Kidney glomerular epithelial cell (primary cell): ENCODE measurements around the gene SUPT6H.
A peak's percentile ranks its signal among the peaks of the same experiment; 100 is the strongest.

Experiments used
- DNase-seq: peaks from one replicate; lab custom pipeline; 2025; lab: John Stamatoyannopoulos, UW

Gene SUPT6H

GRCh38 chr17:28661635-28662526 lies at the start of gene SUPT6H, which contains the start of gene SDF2:
TSS of gene SUPT6H (plus strand) at chr17:28662205. CDS start at chr17:28673402, 11,197 bp downstream.
TSS of gene SDF2 (minus strand) at chr17:28661906. CDS start at chr17:28661876, 30 bp downstream.
- peak; percentile 92 for DNase-seq

GRCh38 chr17:28612531-28612930 lies 49.5 kb upstream of the SUPT6H start:
- no peak for DNase-seq

DNA sequence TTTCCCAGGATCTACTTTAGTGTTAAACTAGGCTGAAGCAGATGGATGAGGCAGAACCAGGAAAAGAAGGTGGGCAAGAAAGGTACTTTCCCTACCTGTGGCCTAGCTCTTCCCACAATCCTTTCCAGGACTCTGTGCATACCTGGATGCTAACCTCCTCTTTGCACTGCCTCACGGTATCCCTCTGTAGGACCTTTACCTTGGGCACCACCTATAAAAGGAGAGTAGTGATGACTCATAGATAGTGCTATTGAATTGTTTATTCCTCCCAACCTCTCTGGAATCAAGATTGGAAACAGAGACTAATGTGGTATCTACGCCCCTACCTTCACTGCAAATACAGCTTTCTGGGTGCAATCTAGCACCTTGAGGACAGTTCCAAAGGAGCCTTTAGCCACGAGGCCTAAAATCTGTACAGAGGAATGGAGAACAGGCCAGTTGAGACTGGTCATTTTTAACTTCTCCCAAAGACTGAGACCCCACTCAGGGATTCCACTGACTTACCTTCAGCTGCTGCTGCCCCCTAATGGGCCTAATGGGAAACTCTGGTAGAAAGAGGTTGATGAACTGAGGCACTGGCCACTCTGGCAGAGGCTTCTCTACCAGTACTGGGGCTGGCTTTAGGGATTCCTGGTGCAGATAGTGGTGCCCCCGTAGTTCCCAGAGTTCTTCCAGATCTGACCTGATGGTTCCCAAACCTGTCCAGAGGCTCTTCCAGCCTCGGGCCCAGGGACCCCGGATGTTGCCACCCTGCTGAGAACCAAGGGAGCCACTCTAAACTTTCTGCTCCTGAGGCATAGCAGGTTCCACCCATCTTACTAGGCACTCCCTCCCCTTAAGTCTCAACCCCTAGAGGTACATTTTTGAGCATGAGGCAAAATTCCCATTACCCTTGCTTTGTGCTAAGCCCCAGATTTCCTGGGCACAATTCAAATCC lies 48.8 kb upstream of the SUPT6H start:
- peak; percentile 7 for DNase-seq

DNA sequence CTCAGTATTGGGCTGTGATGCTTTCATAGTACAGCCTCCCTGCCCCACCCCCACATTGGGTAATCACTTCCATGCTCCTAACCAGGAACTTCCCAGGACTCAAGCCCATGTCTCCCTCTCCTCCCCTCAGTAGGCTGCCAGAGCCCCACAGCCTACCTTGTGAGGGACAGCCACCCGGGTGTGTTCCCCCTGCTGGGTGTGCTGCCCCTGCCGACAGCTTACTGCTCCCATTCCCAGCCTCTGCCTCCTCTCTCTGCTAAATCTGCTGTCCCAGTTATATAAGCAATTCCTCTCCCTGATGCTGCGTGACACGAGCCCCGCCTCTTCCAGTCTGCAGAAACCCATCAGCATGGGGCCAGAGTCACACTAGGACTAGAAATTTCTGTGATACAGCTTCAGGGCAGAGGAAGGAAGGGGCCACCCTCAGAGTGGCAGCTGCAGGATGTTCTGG lies 48.0 kb upstream of the SUPT6H start, which contains the start of gene RSKR:
Gene RSKR, minus strand, starts transcription at position 255 of the 451 bp plus-strand sequence. Its CDS starts 24 bp downstream, at position 231.
- DNase-seq = no peak

DNA sequence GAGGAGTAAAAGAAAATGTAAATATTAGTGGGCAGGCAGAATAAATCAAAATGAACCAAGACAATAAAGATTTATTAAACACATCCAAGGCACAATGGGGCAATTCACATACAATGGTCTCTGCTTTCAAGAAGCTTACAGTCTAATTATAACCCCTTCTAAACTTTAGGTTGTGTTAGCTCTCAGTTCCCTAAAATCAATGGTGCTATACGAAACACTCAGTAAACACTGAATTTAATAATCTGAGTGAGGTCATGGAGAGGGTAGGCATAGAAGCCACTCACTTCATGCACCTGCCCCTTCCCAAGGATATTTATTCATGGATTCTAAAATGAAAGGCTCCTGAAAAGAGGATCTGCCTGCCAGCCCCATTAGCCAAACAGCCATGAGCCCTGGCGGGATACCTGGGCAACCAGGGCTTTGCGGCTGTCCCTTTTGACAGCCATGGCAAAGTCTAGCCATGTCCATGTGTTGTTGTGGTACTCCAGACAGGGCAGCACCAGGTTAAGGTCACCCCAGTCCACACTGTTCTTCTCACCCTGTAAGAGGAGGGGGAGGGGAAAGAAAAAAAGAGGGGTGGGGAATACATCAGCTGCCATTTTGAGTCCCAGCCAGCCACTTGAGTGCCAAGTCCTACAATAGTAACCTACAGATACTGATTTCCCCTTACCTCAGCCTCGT lies 46.6 kb upstream of the SUPT6H start:
- no peak for DNase-seq

DNA sequence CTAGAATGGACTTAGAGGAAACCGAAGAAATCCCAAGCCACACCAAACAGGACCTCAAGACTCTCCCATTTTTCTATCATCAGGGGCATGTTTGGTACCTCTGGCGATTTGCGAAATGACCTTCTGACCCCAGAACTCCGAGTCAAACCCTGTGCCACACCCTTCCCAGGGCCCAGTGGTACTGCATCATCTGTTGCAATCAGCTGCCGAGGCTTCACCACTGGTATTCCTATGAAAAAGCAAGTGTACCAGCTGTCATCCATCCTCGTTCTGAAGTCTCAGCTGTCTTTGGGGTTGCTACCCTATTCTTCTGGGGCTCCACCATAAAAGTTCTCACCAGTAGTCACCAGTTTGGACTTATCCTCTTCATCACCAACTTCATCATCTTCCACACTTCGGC lies 45.7 kb upstream of the SUPT6H start:
- no peak for DNase-seq

GRCh38 chr17:28618464-28618863 lies 43.5 kb upstream of the SUPT6H start:
- no peak for DNase-seq

DNA sequence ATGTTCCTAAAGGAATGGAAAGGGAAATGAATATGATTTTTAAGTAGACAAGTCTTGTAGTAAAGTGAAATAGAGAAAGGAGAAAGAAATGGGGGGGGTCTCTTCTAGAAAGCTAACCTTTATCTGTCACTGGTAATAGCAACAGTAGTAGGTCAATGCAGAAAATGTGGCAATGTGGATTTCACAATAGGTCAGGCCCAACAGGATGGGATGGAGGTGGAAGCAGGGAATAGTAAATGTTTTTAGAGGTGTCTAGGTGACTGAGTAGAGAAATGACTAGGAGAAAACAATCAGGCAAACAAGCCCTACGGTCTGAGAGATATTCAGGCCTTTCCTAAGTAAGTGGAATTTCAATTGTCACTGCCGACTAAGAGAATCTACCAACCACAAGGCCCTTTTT lies 42.0 kb upstream of the SUPT6H start:
- DNase-seq = no peak

DNA sequence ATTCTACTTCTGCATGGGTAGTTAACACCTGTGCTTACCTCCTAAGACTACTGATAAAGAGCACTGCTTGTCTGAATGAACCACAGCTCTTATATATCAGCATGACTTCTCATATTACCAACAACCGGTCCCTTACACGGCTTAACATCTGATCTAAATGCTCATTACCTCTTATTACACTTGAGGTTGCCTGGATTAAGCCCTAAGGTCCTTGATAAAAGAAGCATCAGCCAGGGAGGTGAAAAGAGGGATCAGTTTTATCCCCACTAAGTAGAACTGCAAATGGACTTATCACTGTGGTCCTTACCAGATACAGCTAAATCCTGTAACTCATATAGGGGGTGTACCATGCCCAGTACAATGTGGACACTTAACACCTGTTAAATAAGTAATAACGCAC lies 39.8 kb upstream of the SUPT6H start:
- DNase-seq = no peak

- DNase-seq = no peak
Observed at GRCh38 chr17:28623696-28624095, 38.3 kb upstream of the SUPT6H start.

GRCh38 chr17:28624148-28624547 lies 37.9 kb upstream of the SUPT6H start:
- DNase-seq = no peak

- no peak for DNase-seq
Observed at GRCh38 chr17:28626818-28627217, 35.2 kb upstream of the SUPT6H start.

DNA sequence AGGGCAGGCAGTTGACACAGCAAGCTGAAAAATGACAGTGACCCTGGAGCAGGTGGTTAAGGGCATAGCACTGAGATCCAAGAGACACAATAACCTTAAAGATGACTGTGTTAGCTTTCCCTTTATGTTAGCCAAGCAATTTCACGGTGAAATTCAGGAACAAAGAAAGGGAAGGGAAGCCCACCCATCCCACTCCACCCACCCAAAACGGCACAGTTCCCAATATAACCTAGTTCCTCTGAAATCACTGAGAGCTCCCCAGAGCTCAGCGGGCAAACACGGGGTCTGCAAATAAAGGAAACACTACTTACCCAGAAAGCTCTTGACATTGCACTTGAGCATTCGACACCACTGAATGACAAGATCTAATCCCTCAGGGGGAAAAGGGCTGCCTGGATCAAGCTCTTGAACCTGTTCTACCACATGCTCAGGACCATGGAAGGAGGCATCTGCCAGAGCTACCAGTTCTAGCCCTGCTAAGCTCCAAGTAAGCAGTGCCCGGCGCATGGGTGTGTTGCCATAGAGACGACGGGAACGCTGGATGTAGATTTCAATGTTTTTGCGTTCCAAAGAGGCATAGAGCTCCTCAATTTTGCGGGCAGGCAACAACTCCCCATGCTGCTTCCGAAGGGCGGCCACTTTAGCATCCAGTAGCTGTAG lies 27.7 kb upstream of the SUPT6H start:
- no peak for DNase-seq

DNA sequence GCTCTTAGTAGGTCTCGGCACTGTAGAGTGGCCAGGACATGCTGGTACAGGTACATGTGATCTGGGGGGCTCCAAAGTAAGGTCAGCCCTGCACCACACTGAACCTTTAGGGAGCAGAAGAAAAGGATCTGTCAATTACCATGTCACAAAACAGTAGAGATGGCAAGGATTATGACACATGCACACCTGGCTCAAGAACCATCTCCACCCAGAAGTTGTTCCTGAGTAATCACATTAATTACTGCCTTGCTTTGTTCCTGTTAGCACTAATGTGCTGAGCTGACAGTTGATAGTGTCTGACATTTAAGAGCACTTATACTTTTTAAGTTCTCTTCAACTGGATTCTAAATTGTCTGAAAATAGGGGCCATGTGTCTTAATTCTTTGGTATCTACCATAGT lies 26.5 kb upstream of the SUPT6H start:
- DNase-seq = no peak

DNA sequence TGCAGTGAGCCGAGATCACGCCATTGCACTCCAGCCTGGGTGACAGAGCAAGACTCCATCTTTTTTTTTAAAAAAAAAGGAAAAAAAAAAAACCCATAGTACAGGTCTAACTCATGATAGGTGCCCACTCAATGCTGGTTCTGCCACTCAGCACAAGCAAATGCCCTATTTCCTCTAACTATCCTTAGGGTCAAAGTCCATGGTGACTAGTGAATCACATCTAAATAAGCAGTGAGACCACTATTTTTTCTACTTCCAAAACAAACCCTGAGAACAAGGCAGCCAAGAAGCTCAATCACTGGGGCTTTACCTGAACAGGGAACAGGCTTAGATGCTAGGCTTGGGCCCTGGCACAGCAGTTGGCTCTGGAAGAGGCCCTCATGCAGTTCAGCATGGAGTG lies 20.4 kb upstream of the SUPT6H start:
- DNase-seq = no peak

- DNase-seq = peak; percentile 43
Observed at GRCh38 chr17:28643983-28644786, 17.8 kb upstream of the SUPT6H start.

DNA sequence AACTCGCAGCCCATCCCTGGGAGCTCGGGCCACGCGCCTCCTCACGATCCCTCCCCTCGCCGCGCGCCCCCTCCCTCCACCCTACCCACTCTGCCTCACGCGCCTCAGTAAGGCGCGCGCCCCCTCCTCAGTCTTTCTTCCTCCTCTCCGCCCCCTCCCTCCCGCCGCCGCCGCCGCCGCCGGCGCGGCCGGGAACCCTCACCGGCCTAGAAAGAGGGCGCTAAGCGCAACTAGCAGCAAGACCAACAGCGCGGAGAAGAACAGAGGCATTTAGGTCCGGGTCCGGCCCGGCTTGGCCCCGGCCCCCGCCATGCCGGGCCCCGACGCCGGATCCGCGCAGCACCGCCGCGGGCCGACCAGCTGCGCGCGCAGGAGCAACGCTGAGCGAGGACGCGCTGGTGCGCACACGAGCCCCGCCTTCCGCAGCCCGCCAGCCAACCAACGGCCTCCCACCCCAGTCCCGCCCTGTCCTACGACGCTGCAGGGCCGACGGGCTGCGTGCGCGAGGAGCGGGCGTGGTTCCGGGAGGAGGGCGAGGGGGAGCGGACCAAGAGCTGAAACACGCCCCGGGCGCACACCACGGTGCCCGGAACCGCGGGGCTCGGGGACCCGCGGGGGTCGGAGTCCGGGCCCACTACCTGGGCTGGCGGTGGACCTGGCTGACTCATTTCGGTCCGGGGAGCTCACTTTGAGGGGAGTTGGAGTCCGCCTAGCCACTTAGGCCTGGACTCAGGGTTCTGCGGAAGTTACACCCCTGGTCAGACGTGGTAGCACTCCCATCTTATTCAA lies 17.0 kb upstream of the SUPT6H start, which contains the start of gene BLTP2:
Gene BLTP2, minus strand, starts transcription at position 372 of the 789 bp plus-strand sequence. Its CDS starts 102 bp downstream, at position 270.
- DNase-seq = peak; percentile 90

GRCh38 chr17:28645576-28645939 lies 16.4 kb upstream of the SUPT6H start:
- no peak for DNase-seq

DNA sequence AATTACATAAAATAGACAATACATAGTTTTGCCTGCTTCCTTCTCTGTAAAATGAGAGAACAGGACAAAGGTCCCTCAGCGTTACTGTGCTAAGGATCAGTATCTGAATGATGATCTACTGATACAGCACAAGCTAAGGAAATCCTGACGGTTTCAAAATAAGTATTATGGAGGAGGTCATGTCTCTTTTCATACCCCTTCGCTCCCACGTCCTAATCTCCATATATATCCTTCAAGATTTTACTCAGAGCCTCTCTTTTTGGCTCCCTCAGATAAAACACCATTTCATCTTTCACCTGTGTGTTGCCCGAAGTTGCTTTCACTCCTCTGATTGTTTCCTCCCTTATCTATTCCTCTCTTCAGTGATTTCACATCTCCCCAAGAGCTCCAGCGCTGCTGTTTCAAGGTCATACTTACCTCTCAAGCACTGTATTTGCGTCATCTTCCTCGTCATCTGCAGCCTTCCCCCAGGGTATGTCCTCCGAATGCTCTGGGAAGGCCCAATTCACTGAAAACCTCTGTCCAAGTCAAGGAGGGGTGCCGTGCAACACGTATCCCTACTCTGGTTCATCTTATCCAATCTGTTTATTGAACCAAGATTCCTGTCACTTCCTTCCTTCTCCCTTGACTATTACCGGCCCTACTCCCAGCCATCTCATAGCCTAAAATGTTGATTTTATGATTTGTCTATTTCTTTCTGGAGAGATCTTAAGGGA lies 15.8 kb upstream of the SUPT6H start:
- DNase-seq = no peak
